Measurements from ENCODE around the gene PLA2G6. TPM values are rescaled to one million over a fixed set of nuclear protein-coding genes. Genes with fewer than 3 reads are reported as not detected.

The PLA2G6 gene
- polyA plus RNA-seq, 2 of the 4 experiments (the other 2 are of a cell fraction), result 7.4 to 7.6 TPM

- TF ChIP-seq HMGXB4 (CRISPR knock-in tag; IDR thresholded peaks at IDR 0.05; ENCODE audit: borderline replicate concordance) (no peak), CHD4 (IDR thresholded peaks at IDR 0.05; ENCODE audit: borderline replicate concordance) (no peak), CHD2 (IDR thresholded peaks at IDR 0.05; ENCODE audit: low read length, partially characterized antibody) (no peak), KDM1A (IDR thresholded peaks at IDR 0.05; ENCODE audit: low read depth) (no peak), POLR2AphosphoS2 (conservative IDR thresholded peaks at IDR 0.05; ENCODE audit: low read length) (no peak), JUNB (IDR thresholded peaks at IDR 0.05) (no peak), POLR2A (IDR thresholded peaks at IDR 0.05; ENCODE audit: low read length) (no peak)
Measured at GRCh38 chr22:38191055-38191454, 9.4 kb upstream of the PLA2G6 start (continued).

GRCh38 chr22:38190581-38190980, 9.0 kb upstream of the PLA2G6 start:
- WGBS (ENCODE audit: missing lambda C conversion rate), result 75% methylated on average over 5 of the region's 6 CpGs
- Histone ChIP-seq H3K4me1 (peaks cover 12% of the 10 kb centered on the region), H3K9me3 (no peaks in the 10 kb centered on the region), H3K4me2 (no peak overlapping the region), H3K4me3 (no peak overlapping the region), H3K27ac (no peak overlapping the region)
- ATAC-seq (no peak), FAIRE-seq (no peak), DNase-seq (ENCODE audit: low read depth in 1 of 2, low spot score in 1 of 2) (no peak)
- POLR2A ChIA-PET, result no interaction called here
- TF ChIP-seq HOXA7 (CRISPR knock-in tag; IDR thresholded peaks at IDR 0.05) (no peak), HMGXB4 (CRISPR knock-in tag; IDR thresholded peaks at IDR 0.05; ENCODE audit: borderline replicate concordance) (no peak), USF2 (IDR thresholded peaks at IDR 0.05) (no peak), RNF2 (IDR thresholded peaks at IDR 0.05; ENCODE audit: borderline replicate concordance, low read depth) (no peak), JUNB (IDR thresholded peaks at IDR 0.05) (no peak), CEBPB (IDR thresholded peaks at IDR 0.05) (no peak), ATOH8 (CRISPR knock-in tag; IDR thresholded peaks at IDR 0.05; ENCODE audit: low read depth) (no peak), EHMT2 (IDR thresholded peaks at IDR 0.05; ENCODE audit: low read depth) (no peak), ELK1 (IDR thresholded peaks at IDR 0.05; ENCODE audit: low read depth, low read length) (no peak), KDM5A (IDR thresholded peaks at IDR 0.05) (no peak), BHLHE40 (IDR thresholded peaks at IDR 0.05; ENCODE audit: low read depth, low read length) (no peak), POLR2A (IDR thresholded peaks at IDR 0.05; ENCODE audit: low read length) (no peak), REST (IDR thresholded peaks at IDR 0.05) (no peak), ZSCAN20 (CRISPR knock-in tag; IDR thresholded peaks at IDR 0.05) (no peak), SREBF2 (IDR thresholded peaks at IDR 0.05) (no peak), BCL3 (IDR thresholded peaks at IDR 0.05) (no peak), RFX5 (IDR thresholded peaks at IDR 0.05) (no peak), POLR2AphosphoS2 (conservative IDR thresholded peaks at IDR 0.05; ENCODE audit: low read length) (no peak), E2F6 (IDR thresholded peaks at IDR 0.05; ENCODE audit: borderline replicate concordance, low read depth) (no peak)
- CTCF ChIA-PET, result interaction anchor here (0.6 to 1.2 kb wide), 2 partner anchors 10 to 40 kb away, joined by 3 read pairs; no protein-coding TSS in a partner anchor
